M059J (cell line): ENCODE results near the gene PTCH2. TPM values are rescaled to one million over a fixed set of nuclear protein-coding genes. Genes with fewer than 3 reads are reported as not detected.
"Not testable (repeated sequence)": the region's sequence is repeated elsewhere in the genome, so short reads cannot be mapped to it uniquely, and the experiment has no call there.

Experiments
- DNase-seq: peaks from one replicate; pipeline ENCODE4 v3.0.0-alpha.2; 2012; ENCODE audit warnings: low read depth
- total RNA-seq: library from RNA; depleted of rRNA; stranded (reverse); fragments of >200 nt; shearing (Covaris generic); gene quantifications from 2 replicates; pipeline ENCODE4 v1.2.3, GENCODE V29; 2014

PTCH2 gene
- total RNA-seq, 1 experiment from 2014 or later: not detected

DNA sequence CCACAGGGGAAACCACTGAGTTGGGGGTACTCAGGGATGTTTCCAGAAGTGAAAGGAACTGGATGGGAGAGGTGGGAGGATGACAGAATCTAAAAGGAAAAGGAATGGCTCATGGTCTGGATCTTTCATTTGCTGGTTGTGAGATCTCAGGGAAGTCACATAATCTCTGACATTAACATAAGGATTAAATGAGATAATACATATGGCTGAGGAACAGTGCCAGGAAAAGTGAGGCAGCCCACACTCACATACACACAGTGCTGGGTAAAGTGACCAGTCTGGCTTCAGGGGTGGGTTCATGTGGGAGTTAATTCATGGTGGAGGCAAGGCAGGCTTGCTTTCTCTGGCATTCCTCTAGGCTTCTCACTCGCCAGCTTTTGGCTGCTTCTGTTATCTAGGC is 3.9 kb upstream of the PTCH2 start:
- no peak for DNase-seq

DNA sequence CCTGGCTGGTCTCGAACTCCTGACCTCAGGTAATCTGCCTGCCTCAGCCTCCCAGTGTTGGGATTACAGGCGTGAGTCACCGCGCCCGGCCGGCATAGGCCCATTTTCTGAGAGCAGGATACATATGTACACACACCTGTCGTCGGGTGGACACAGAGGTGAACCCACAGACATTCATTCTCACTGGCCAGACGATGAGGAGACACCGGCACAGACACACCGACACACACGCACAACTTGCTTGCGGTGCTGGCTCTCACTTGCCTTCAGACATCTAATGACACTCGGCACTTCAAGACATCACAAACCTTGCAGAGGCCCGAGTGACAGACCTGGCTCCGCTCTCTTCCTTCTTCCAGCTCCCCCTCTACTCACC is 579 bp downstream of the PTCH2 start:
- no peak for DNase-seq

DNA sequence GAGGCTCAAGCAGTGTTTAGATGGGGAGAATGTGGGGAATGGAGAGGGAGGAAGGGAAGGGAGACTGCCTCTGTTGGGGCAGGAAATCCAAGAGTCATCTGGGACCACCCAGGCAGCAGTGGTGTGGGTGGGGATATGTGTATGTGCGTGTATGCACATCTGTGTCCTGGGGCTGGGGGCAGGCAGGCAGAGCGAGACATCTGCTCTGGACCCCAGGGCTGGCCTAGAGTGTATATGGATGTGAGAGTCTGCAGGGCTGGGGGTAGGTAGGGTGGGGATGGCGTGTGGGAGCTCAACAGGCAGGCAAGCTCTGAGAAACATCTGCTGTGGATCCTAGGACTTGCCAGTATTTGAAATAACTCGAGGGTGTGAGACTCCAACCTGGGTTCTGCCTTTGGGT is 3.5 kb downstream of the PTCH2 start:
- DNase-seq: no peak

- not testable (repeated sequence) for DNase-seq
Observed at GRCh38 chr1:44838294-44838693, 4.8 kb downstream of the PTCH2 start.

DNA sequence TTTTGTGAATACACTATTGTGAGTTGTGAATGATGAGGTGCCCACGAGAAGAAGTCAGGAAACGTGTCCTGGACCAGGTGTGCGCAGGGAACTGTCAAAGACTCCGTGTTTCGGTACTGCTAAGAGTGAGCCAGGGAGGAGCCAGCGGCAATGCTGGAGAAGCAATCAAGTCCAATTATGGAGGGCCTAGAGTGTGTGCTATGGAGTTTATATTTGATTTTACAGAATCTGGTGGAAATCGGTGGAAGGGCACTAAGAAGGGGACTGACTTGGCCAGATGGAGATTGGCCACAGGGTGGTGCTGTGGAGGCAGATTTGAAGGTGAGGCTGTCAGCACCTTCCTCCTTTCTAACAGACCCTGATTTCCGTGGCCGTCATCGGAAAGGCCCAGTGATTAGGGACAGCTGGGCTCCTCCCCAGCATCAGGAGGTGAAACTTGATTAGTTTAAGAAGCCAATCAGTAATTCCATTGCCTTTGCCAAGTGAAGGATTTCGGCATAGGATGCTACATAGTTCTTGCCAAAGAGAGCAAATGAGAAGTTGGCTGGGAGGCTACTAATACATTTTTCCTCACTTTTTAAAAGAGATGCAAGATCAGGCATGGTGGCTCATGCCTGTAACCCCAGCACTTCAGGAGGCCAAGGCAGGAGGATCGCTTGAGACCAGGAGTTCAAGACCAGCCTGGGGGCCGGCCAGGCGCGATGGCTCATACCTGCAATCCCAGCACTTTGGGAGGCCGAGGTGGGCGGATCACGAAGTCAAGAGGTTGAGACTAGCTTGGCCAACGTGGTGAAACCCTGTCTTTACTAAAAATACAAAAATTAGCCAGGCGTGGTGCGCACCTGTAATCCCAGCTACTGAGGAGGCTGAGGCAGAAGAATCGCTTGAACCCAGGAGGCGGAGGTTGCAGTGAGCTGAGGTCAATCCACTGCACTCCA is 7.0 kb downstream of the PTCH2 start:
- peak; percentile 75 for DNase-seq

DNA sequence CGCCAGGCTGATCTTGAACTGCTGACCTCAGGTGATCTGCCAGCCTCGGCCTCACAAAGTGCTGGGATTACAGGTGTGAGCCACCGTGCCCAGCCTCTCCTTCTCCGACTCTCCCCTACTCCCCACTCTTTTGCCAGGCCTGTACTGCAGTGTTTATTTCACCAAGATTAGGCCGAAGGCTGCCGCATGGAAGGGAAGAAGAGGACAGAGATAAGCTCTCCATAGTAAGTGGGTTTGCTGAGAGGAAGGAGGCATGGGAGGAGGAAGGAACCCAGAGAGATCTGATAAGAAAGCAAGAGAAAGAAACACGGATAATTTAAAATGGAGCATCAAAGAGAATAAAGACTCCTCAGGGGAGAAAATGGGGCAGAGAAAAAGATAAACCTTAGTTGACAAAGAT is 8.7 kb downstream of the PTCH2 start:
- DNase-seq: no peak

DNA sequence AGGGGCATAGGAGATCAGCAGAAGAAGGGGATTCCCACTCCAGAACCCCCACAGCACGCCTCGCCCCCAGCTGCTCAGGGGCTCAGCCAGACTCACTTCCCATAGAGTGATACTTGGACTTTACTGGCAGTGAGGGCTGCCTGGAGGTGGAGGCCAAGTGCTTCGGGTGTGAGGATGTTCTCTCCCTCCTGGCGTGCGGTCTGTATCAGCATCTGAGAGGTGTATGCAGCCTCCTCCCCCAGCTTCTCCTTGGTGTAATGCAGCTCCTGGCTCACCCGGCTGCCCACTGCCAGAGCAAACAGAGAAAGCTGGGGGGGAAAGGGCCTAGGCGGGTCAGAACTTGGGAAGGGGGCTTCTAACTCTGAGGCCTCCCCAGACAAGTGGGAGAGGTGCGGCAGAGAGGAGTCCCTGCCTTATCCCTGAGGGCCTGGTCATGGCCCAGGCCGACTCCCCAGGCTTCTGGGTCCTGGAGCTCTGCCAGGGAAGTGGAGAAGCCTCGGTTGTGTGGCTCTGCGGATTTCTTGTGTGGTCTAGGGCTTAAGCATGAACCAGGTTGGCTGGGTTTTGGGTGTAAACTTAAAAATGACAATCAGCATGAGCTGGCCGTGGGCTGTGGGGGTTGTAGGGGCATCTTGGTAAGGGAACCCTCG is 10.9 kb downstream of the PTCH2 start:
- no peak for DNase-seq

DNA sequence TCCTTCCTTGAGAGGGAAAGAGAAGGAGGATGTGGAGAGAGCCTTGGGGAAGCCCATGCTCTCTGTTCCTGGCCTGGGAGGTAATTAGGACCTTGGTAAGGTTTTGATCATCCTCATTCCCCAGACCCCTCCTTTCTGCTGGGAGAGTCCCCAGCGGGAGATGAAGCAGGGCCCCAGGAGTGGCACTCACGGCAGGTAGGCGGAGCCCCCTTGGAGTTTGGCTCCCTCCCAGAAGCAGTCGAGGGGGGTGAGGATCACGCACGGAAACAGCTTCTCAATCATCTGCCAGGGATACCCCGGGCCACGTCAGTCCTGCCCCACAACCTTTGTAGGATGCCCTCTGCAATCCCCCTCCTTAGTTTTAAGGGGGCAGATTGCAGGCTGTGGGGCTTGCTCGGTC is 11.5 kb downstream of the PTCH2 start:
- no peak for DNase-seq

- no peak for DNase-seq
Observed at GRCh38 chr1:44830900-44831304, 12.2 kb downstream of the PTCH2 start.

DNA sequence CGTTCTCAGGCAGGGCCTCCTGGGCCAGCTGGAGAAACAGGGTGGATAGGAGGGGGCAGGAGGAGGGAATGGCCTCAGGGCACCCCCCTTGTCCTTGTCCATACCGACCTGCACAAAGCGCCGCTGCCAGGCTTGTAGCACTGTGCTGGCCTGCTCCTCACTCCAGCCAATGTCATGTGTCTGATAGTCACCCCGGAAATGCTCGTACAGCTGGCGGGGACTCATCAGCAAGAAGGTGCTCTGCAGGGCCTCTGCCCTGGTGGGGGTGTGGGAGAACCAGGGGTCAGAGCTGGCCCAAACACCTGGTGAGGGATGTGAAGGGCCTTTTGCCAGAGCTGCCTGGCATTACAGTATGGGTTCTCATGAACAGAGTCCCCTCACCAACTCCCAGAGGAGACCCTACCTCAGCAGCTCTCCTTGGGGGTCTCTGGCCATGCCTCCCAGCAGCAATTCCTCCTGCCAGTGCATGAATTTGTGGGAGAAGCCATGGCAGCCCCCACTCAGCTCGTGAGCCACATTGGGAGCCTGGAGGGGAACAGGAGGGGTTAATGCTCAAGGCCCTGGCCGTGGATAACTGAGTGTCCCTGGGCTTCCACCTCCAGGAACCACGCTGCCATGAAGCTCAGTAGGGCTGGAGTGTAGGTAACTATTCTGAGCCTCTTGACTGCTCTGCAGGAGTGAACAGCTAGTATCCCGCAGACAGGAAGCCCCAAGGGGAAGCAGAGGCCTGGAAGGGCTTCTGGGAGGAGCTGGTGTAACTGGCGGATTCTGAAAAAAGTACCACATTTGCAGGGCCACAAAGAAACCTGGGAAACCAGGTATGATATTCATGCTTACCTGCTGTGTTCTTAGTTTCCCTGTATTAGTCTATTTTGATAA is 13.3 kb downstream of the PTCH2 start:
- DNase-seq: no peak

- no peak for DNase-seq
Observed at GRCh38 chr1:44828841-44829440, 14.1 kb downstream of the PTCH2 start.

GRCh38 chr1:44828003-44828651 is 14.9 kb downstream of the PTCH2 start:
- no peak for DNase-seq

DNA sequence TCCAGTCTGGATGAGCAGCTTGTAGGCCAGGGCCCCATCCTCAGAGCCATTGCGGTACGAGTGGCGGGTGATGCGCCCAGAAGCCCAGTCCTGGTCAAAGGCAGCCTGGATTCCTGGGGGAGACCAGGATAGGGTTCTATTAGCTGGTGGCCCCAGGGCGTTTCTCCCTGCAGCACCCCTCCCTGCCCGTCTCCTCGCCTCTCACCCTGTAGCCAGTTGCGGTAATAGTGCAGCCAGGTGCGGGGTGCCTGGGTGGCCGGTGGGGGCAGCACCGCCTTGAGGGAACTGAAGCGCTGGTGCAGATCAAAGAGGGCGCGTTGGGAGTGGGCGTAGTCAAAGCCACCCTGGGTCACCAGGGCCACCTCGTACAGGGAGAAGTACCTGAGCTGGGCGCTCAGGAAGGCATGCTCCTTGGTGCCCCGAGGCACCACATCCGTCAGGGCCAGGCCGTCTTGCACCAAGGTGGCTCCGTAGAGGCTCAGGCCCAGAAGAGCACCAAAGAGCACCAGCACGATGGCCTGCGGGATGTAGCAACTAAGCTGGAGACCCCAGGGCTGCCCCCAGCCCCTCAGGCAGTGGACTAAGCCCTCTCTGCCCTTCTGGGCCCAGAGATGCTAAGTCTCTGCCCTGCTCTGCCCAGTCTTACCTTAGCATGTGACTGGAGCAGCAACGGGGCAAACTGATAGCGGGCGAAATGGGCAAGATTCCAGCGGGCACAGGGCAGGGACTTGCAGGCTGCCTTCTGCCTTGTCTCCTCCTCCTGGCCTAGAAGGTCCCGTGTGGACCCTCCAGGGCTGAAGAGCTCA is 15.7 kb downstream of the PTCH2 start:
- no peak for DNase-seq

- no peak for DNase-seq
Observed at GRCh38 chr1:44826375-44827196, 16.5 kb downstream of the PTCH2 start.

- not testable (repeated sequence) for DNase-seq
Observed at GRCh38 chr1:44824392-44824791, 18.7 kb downstream of the PTCH2 start.

DNA sequence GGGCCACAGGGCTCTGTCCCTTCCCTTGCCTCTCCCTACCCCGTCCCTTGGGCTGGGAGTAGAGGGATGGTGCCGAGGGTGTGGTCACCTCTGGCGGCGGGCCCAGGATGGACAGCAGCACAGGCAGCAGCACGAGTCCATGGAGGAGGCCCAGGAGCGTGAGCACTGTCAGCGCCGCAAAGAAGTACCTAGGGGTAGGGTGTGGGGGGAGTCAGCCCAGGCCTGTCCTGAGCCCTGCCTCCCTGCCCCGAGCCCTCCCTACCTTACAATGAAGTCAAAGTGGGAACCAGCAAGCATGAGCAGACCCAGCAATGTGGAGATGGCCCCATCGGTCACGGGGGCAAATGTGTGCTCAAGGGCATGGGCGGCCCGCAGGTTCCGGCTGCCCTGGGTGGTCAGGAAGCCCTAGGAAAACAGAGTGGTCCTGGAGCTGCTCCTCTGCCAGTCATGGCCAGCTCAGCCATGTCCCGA is 20.0 kb downstream of the PTCH2 start:
- no peak for DNase-seq

- DNase-seq: no peak
Observed at GRCh38 chr1:44822131-44822701, 20.8 kb downstream of the PTCH2 start.

DNA sequence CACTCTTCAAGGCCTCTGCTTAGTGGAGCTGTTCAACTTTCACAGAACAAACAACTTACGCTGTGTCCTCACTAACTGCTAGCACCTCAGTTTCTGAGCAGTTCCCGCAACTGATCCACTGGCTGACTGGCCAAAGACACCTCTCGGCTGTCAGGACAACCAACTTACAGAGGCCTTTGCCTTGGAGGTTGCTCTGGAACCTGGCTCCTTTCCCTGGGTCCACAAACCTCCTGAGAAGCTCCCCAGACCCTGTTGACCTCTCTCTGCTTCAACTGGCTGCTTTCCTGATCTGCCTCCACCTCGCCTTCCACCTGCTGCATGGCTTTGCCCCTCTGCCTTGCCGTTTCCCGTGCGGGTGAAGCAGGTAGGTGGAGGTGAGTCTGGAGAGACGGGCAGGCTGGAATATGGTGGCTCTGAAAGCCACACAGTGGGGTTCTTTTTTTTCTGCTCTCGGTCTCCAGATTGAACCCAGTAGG is 21.8 kb downstream of the PTCH2 start:
- no peak for DNase-seq
